H54 (cell line): Measurements from ENCODE around the gene TCF7L1.
A peak's percentile ranks its signal among the peaks of the same experiment; 100 is the strongest.
"Not testable (repeated sequence)": the region's sequence is repeated elsewhere in the genome, so short reads cannot be mapped to it uniquely, and the experiment has no call there.

ENCODE experiments used
- DNase-seq: peaks from one replicate; pipeline ENCODE4 v3.0.0; 2011; ENCODE audit warnings: low spot score, mixed read lengths; ENCODE audit not compliant: insufficient read length
- FAIRE-seq: peaks from 3 replicates; lab custom pipeline; 2011; peaks lifted over from hg19 to GRCh38; lab: Jason Lieb, UNC
- POLR2A ChIP-seq: IDR thresholded peaks from 2 replicates; pipeline ENCODE4 v1.6.1; 2011; ENCODE audit warnings: low read depth, mild to moderate bottlenecking, low read length

The TCF7L1 gene

DNA sequence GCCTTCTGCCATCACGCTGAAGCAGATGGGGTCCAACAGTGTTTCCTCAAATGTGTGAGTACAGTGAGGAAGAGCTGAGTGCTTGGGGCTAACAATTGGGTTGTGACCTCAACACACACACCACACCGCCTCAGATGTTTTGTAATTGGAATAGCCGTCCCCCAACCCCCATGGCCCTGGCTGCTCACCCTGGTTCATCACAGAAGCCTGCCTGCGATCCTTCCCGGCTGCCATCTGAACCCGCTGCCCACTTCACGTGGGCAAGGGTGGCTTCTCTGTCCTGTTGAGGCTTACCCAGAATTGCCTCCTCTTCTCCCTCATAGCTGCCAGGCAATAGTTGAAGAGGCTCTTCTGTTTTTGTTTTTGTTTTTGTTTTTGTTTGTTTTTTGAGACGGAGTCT lies 150.4 kb downstream of the TCF7L1 start:
- FAIRE-seq (no peak), DNase-seq (no peak)
- TF ChIP-seq POLR2A = no peak

DNA sequence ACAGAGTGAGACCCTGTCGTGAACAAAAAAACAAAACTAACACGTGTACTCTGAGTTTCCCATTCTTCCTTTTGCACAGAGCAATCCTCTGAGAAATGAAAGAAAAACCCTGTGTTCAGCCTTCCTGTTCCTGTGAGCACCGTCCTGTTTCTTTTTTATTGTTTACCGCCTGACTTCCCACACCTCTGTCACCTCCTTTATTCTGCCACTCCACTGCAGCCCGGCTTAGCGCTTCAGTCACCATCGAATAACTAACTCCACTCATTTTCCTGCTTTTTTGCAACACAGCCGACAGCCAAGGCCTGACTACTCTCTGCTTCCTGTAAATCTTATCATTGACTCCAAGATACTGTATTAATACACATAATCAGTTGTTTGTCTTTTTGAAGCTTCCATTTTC lies 153.7 kb downstream of the TCF7L1 start:
- no peak for TF ChIP-seq POLR2A
- DNase-seq (no peak), FAIRE-seq (no peak)

DNA sequence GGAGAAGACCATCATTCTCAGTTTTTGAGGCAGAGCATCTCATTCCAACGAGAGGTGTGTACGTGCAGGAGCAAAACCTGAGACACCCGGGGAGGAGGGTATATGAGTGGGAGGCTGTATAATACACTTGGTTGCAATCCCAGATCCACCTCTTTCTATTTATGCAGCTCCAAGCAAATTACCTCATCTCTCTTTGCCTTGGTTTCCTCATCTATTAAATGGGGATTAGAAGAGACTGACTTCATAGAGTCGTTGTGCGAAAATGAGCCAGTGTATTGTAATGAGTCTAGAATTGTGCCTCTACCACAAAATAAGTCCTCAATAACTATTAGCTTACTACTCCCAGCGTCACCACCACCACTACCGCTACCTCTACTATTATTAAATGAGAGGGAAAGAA lies 154.5 kb downstream of the TCF7L1 start:
- FAIRE-seq = no peak
- no peak for DNase-seq
- TF ChIP-seq POLR2A = no peak

DNA sequence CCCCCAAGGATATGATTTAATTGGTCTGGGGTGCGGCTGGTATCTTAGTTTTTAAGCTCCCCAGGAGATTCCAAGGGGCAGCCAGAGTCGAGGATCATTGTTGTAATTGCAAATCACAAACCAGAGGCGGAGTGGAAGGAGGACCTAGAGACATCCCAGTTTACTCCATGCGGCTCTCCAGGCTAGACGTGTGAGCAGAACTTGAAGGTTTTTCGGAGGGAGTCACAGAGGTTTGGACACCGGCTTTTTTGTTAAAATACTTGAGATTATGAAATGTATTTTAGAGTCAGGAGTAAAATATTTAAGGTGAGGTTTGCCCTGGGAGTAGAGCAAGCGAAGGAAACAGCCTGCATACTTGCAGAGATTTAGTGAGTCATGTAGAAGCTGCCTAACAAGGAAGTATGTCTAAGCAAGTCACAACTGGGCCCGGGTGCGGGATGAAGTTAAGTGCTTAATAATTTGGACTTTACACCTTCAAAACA lies 155.1 kb downstream of the TCF7L1 start:
- peak; percentile 23 for FAIRE-seq
- DNase-seq = peak; percentile 69
- no peak for TF ChIP-seq POLR2A

DNA sequence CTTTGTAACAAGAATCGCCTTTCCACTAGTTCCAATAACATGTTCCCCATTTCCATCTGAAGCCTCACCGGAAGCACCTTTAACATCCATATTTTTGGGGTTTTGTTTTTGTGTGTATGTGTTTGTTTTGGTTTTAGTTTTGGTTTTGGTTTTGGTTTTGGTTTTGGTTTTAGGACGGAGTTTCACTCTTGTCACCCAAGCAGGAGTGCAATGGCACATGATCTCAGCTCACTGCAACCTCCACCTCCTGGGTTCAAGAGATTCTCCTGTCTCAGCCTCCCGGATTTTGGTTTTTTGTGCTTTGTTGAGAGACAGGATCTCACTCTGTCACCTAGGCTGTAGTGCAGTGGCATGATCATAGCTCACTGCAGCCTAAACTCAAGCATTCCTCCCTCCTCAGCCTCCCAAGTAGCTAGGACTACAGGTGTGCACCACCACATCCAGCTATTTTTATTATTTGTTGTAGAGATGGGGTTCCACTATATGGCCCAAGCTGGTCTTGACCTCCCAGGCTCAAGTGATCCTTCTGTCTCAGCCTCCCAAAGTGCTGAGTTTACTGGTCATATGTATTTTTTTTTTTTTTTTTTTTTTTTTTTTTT lies 158.3 kb downstream of the TCF7L1 start:
- no peak for TF ChIP-seq POLR2A
- FAIRE-seq (no peak), DNase-seq (no peak)

DNA sequence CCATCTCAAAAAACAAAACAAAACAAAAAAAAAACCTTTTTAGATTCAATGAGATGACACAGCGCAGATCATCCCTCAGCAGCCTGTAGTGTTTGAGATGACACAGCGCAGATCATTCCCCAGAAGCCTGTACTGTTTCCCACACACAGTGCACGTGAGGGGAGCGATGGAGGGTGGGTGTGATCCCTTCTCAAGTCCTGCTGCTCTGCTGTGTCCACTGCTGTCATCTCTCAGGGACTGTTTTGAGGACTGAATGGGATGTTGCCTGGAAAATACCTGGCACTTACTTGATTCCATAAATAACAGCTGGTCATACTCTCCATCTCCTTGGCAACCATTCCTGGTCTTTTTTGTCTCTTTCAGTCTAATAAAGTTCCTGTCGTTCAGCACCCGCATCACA lies 168.9 kb downstream of the TCF7L1 start:
- FAIRE-seq (no peak), DNase-seq (no peak)
- TF ChIP-seq POLR2A = no peak

DNA sequence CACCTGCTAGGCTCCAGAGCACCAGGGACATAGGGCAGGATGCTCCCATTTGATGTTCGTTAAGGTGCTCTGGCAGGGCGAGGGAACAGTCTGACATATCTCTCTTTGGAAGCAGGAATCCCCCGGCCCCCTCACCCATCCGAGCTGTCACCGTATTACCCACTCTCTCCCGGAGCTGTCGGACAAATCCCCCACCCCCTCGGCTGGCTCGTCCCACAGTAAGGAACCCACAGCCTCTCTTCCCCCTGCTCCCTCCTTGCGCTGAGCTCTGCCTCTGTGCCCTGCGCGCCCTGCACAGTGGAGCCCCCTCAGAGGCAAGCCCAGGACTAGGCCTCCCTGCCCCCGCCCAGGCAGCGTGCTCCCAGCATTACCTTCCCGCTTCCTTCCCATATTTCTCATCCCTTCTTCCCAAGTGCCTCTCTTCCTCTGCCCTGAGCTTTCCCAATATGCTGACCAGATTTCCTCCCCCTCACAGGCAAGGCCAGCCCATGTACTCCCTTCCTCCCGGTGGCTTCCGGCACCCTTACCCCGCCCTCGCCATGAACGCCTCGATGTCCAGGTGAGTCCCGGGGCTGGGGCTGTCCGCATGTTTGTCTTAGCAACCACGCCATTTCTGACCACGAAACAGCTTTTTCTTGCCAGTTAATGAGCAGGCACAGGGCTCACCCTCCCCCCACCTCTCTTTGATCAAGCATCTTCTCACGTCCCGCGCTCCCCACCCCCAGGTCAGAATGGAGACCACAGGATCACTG lies 170.8 kb downstream of the TCF7L1 start:
- no peak for FAIRE-seq
- DNase-seq = no peak
- no peak for TF ChIP-seq POLR2A

DNA sequence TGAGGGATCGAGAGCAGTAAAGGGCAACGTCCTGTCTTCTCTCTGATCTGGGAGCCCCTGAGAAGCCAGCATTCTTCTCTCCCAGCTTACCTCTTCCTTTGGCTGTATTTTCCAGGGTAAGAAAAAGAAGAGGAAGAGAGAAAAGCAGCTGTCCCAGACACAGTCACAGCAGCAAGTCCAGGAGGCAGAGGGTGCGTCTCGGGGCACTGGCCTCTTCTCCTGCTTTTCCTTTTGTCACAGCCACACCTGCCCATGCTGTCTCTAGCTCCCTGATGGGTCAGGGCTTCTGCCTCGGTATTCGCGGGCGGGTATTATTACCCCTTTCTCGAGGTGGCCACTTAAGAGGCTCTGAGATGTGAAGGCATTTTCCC lies 174.3 kb downstream of the TCF7L1 start:
- TF ChIP-seq POLR2A = no peak
- DNase-seq (no peak), FAIRE-seq (no peak)

DNA sequence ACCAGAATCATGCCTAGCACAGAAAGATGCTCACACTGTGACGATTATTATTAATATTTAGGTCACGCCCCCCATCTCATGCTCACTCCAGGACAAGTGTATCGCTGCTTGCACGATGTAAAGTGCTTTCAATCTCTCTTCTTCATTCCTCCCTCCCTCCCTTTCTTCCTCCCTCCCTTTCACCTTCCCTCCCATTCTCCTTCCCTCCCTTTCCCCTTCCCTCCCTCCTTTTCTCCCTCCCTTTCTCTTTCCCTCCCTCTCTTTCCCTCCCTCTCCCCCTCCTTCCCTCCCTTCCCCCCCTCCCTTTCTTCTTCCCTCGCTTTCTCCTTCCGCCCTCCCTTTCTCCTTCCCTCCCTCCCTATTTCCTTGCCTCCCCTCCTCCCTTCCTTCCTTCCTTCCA lies 175.0 kb downstream of the TCF7L1 start:
- FAIRE-seq = no peak
- TF ChIP-seq POLR2A = no peak

DNA sequence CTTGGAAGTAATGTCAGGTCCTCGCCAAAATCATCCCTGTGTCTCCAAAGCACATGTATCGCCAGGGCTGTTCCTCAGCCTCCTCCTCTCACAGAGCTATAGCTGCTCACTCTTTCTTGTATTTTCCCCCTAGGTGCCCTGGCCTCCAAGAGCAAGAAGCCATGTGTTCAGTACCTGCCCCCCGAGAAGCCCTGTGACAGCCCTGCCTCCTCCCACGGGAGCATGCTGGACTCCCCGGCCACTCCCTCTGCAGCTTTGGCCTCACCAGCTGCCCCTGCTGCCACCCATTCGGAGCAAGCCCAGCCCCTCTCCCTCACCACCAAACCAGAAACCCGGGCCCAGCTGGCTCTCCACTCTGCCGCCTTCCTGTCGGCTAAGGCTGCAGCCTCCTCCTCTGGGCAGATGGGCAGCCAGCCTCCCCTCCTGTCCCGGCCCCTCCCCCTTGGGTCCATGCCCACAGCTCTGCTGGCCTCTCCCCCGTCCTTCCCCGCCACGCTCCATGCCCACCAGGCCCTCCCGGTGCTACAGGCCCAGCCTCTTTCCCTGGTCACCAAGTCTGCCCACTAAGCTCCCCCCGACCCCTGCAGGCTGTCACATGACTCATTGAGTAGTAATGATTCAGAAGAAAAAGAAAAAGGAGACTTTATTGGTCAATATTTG lies 175.8 kb downstream of the TCF7L1 start:
- FAIRE-seq (no peak), DNase-seq (peak; percentile 34)
- TF ChIP-seq POLR2A = no peak

More for the DNA sequence above, 175.0 kb downstream of the TCF7L1 start:
- no peak for DNase-seq

DNA sequence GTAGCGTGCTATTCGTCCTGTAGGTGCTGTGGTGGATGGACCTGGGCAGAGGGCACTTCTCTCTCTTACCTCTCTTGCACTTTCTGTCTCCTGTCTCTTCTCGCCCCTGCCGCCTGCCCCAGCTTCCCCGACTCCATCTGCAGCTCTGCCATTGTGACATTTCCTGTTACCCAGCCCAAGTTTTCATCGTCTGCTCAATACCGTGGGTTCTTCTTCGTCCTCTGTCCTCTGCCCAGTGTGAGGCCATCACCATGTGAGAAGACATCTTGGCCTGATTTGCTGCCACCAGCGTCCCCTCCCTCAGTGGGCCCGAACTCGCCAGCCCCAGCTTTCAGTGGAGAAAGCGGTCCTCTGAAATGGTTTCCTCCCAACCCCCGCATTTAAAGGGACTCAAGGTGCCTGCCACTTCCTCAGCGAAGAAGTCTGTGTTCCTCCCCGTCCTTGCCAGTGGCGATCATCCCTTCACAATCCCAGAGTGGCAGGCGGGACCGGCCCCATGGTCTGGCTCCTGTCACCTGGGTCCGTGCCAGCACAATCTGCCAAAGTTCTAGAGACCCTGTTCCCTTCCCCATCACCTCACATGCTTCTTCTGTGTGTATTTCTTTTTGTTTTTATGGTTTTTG lies 176.6 kb downstream of the TCF7L1 start:
- TF ChIP-seq POLR2A = no peak
- FAIRE-seq (no peak), DNase-seq (no peak)

DNA sequence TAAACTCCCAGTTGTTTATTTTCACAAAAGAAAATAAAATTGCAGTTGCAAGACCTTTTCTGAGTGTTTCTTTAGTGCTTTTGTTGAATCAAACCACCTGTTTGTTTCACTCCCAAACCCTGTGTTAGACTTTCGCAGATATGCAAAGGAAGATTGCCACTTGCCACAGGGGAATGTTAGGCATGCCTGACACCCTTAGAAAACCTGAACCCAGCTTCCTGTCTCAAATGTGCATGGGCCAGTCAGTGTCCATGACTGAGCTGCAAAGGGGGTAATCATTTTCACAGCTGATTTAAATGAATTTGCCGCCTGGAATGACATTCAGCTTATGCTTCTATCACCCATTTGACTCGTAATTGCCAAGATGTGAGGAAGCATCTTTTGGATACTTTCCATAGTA lies 177.1 kb downstream of the TCF7L1 start:
- no peak for TF ChIP-seq POLR2A
- no peak for FAIRE-seq
- no peak for DNase-seq

DNA sequence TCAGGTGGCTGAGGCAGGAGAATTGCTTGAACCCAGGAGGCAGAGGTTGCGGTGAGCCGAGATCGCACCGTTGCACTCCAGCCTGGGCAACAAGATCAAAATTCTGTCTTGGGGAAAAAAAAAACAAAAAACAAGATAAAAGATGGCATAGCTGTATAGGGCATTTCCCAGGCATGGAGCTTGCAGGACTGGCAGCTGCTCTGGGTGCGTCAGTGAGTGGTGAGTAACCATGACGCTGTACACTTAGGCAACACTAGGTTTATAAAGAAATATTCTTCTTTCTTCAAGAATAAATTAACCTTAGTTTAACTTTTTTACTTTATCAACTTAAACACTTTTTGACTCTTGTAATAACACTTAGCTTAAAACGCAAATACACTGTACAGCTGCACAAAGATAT lies 179.2 kb downstream of the TCF7L1 start:
- TF ChIP-seq POLR2A = no peak
- no peak for FAIRE-seq
- no peak for DNase-seq

DNA sequence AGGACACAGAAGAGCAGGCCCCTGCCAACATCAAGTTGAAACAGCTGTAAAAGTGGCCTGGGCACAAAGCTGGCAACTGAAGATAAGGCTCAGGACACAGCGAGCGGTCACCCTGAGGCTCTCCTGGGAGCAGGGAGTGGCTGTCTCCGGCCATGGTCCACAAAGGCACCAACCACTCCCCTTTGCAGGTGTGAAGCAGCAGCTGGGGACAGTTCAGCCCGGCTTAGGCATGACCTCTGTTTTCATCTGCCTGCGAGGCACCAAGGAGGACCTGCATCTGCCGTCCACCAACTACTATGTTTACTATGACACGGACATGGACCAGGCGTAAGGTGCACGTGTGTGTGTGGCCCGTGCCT lies 181.7 kb downstream of the TCF7L1 start:
- FAIRE-seq (no peak), DNase-seq (no peak)
- TF ChIP-seq POLR2A = no peak

DNA sequence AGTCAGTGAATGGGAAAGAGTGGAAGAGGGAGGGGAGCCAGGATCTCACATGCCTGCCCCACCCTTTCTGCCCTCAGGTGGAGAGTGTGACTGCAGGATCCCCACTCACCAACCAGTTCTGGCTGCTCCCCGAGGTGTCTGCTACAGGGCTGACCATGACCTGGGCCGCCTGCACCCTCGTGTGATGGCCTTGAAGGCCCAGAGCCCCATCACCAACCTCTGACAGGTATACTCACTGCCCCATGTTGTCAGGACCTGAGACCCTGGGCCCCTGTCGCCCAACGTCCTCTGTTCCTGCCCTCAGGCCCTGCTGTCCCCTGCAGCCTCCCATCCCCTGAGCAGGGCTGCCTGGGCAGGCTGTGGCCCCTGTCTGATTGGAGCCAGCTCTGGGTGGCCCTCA lies 182.7 kb downstream of the TCF7L1 start:
- FAIRE-seq, DNase-seq: not testable (repeated sequence)
